Endothelial cell of umbilical vein (primary cell): ENCODE results near the gene TXNDC8. TPM values are rescaled to one million over a fixed set of nuclear protein-coding genes. Genes with fewer than 3 reads are reported as not detected.

Source experiments
- BruUV-seq: library from RNA; stranded (reverse); fragments of 400-500 nt; replicated peaks from 2 replicates; lab custom pipeline; 2021; lab: Mats Ljungman, UMichigan
- CTCF ChIA-PET: fragments of 300-600, 350-600 bp; sonication (Branson Sonifier 250); formaldehyde crosslinking; loops from one replicate; lab custom pipeline; 2021; ENCODE audit warnings: antibody characterized with exemption, inconsistent platforms; lab: Charles Lee
- POLR2A ChIA-PET: fragments of 300-600, 350-600 bp; sonication (Branson Sonifier 250); formaldehyde crosslinking; loops from one replicate; lab custom pipeline; 2021; ENCODE audit warnings: antibody characterized with exemption, inconsistent platforms; lab: Charles Lee
- DNase-seq: peaks from one replicate; pipeline ENCODE4 v3.0.0-alpha.2; 2011; ENCODE audit warnings: low read depth, low spot score
- FAIRE-seq: peaks from 2 replicates; lab custom pipeline; 2011; peaks lifted over from hg19 to GRCh38; lab: Jason Lieb, UNC
- H2AFZ ChIP-seq: 2 replicates; pipeline ENCODE4 v1.6.0; 2012; ENCODE audit warnings: low read depth, low read length, control low read depth, inconsistent platforms
- H3K27ac ChIP-seq: 2 replicates; pipeline ENCODE4 v1.5.1; 2011; ENCODE audit warnings: low read depth, mild to moderate bottlenecking, control low read depth, low read length, moderate library complexity; ENCODE audit not compliant: insufficient read depth
- H3K27me3 ChIP-seq, 2 experiments: 2 replicates each; pipeline versions ENCODE4 v1.6.0 to v1.6.1; 2011; ENCODE audit warnings: low read length in 2 of 2, mixed read lengths in 1 of 2; ENCODE audit not compliant: control insufficient read depth in 2 of 2, insufficient read depth in 2 of 2
- H3K36me3 ChIP-seq, 2 experiments: 2 replicates in 1 of 2; 3 replicates in 1 of 2; pipeline ENCODE4 v1.5.1; 2011; ENCODE audit warnings: low read length in 2 of 2, mild to moderate bottlenecking in 1 of 2, moderate library complexity in 1 of 2; ENCODE audit not compliant: control insufficient read depth in 2 of 2, insufficient read depth in 2 of 2; ENCODE audit errors: extremely low read depth in 1 of 2
- H3K4me1 ChIP-seq: 3 replicates; pipeline ENCODE4 v1.5.1; 2011; ENCODE audit warnings: mild to moderate bottlenecking, low read length; ENCODE audit not compliant: control insufficient read depth, insufficient read depth; ENCODE audit errors: extremely low read depth
- H3K4me2 ChIP-seq: 2 replicates; pipeline ENCODE4 v1.6.1; 2011; ENCODE audit warnings: low read length, control low read depth, mixed read lengths; ENCODE audit not compliant: insufficient read depth
- H3K4me3 ChIP-seq, 3 experiments: fragments of 200-600 bp in 1 of 3; sonication (generic), shearing (Covaris generic) in 1 of 3; replicated peaks in 1 of 3; 2 replicates each; pipeline ENCODE4 v1.5.1; 2011 to 2016; ENCODE audit warnings: control low read depth in 3 of 3, low read length in 3 of 3, mild to moderate bottlenecking in 2 of 3, inconsistent platforms in 1 of 3, low read depth in 1 of 3, moderate library complexity in 1 of 3; ENCODE audit not compliant: insufficient read depth in 1 of 3
- H3K79me2 ChIP-seq: 2 replicates; pipeline ENCODE4 v1.6.0; 2012; ENCODE audit warnings: low read length, inconsistent platforms; ENCODE audit not compliant: control insufficient read depth, insufficient read depth
- H3K9ac ChIP-seq: replicated peaks from 2 replicates; pipeline ENCODE3; 2011; ENCODE audit warnings: low read length, control low read depth; ENCODE audit not compliant: insufficient read depth; ENCODE audit errors: extremely low read depth
- H3K9me1 ChIP-seq: replicated peaks from 3 replicates; pipeline ENCODE4 v1.6.0; 2011; ENCODE audit warnings: mild to moderate bottlenecking, low read length; ENCODE audit not compliant: control insufficient read depth, insufficient read depth; ENCODE audit errors: extremely low read depth
- H3K9me3 ChIP-seq: replicated peaks from 2 replicates; pipeline ENCODE4 v1.5.1; 2012; ENCODE audit warnings: low read length, inconsistent platforms; ENCODE audit not compliant: control insufficient read depth, insufficient read depth
- H4K20me1 ChIP-seq: replicated peaks from 2 replicates; pipeline ENCODE3; 2011; ENCODE audit warnings: mild to moderate bottlenecking, low read length; ENCODE audit not compliant: control insufficient read depth, insufficient read depth; ENCODE audit errors: extremely low read depth
- CTCF ChIP-seq, 2 donors: IDR thresholded peaks; 1 replicate in 1 of 2; 2 replicates in 1 of 2; pipeline ENCODE4 v1.5.1; 2011; ENCODE audit warnings: low read length in 2 of 2, mild to moderate bottlenecking in 2 of 2, moderate library complexity in 2 of 2, control low read depth in 1 of 2, inconsistent platforms in 1 of 2, low read depth in 1 of 2; ENCODE audit not compliant: insufficient read depth in 1 of 2; ENCODE audit errors: extremely low read depth in 1 of 2
- EZH2 ChIP-seq: IDR thresholded peaks from 2 replicates; pipeline ENCODE4 v1.6.1; 2012; ENCODE audit warnings: borderline replicate concordance, low read depth, mild to moderate bottlenecking, moderate library complexity, low read length, inconsistent platforms; ENCODE audit not compliant: severe bottlenecking
- FOS ChIP-seq: IDR thresholded peaks from 2 replicates; pipeline ENCODE4 v1.6.1; 2011; ENCODE audit warnings: mild to moderate bottlenecking, low read length, moderate library complexity, borderline replicate concordance; ENCODE audit not compliant: insufficient read depth
- GATA2 ChIP-seq: IDR thresholded peaks from 2 replicates; pipeline ENCODE4 v1.7.0; 2011; ENCODE audit warnings: low read depth, mild to moderate bottlenecking, moderate library complexity, mixed read lengths, low read length; ENCODE audit not compliant: insufficient read length, insufficient read depth
- JUN ChIP-seq: IDR thresholded peaks from 2 replicates; pipeline ENCODE4 v1.6.1; 2011; ENCODE audit warnings: borderline replicate concordance, low read depth; ENCODE audit not compliant: insufficient read length, insufficient read depth
- MAX ChIP-seq: IDR thresholded peaks from 2 replicates; pipeline ENCODE4 v1.6.1; 2011; ENCODE audit not compliant: insufficient read depth, insufficient read length
- MYC ChIP-seq: IDR thresholded peaks from one replicate; pipeline ENCODE4 v1.6.1; 2011; ENCODE audit warnings: mild to moderate bottlenecking, low read depth, low read length
- POLR2A ChIP-seq: IDR thresholded peaks from 2 replicates; pipeline ENCODE4 v1.6.1; 2012; ENCODE audit warnings: low read depth, mild to moderate bottlenecking, control low read depth, low read length
- POLR2AphosphoS5 ChIP-seq: IDR thresholded peaks from 2 replicates; pipeline ENCODE4 v1.6.1; 2012; ENCODE audit warnings: low read depth, mild to moderate bottlenecking, control low read depth, low read length, moderate library complexity; ENCODE audit not compliant: insufficient read depth
- dilution Hi-C: fragments of 300-500 bp; cut with MboI; formaldehyde crosslinking; loops from one replicate; pipeline ENCODE4 v1.15.0; 2019; ENCODE audit warnings: low sequenced_read_pairs; ENCODE audit not compliant: extremely low pct_ligation_motif_present
- intact Hi-C: fragments of 100-400 bp; cut with micrococcal nuclease; formaldehyde crosslinking; loops from one replicate; pipeline ENCODE4 v1.10.0; 2022
- polyA plus RNA-seq, 4 experiments: library from polyadenylated mRNA; depleted of rRNA in 3 of 4; stranded (reverse) in 3 of 4; unstranded in 1 of 4; fragments of >200 nt; gene quantifications; 2 replicates each; pipeline versions ENCODE4 v1.2.1 to v1.2.3, GENCODE V29; 2011 to 2012; ENCODE audit warnings: missing spikeins in 1 of 4
- total RNA-seq: library from RNA; stranded (reverse); gene quantifications from 2 replicates; pipeline ENCODE4 v1.2.3, GENCODE V29; 2021

Gene TXNDC8
- total and polyA plus RNA-seq, 2 donors (not counting 3 experiments of a cell fraction or from before 2014, with no cell fraction given) = not detected

- BruUV-seq = no TSS peak
- intact Hi-C loops (loop anchor here (2.0 to 10.0 kb wide), 3 partner anchors 75 to 364 kb away; no protein-coding TSS in a partner anchor), dilution Hi-C loops (no loop called here)
- H3K36me3 ChIP-seq = no peaks in the 10 kb centered on the region
- no peak overlapping the region for H3K4me3 ChIP-seq
- TF ChIP-seq MYC (no peak), FOS (no peak), MAX (no peak), JUN (no peak), POLR2A (no peak), POLR2AphosphoS5 (no peak), CTCF (IDR thresholded peaks at IDR 0.05; ENCODE audit: extremely low read depth in 1 of 2, insufficient read depth in 1 of 2, low read depth in 1 of 2, low read length in 2 of 2) (no peak), EZH2 (no peak), GATA2 (no peak)
- H3K9me3 ChIP-seq = no peaks in the 10 kb centered on the region
- H3K27me3 ChIP-seq = no peaks in the 10 kb centered on the region
- POLR2A ChIA-PET = no interaction called here
- H4K20me1 ChIP-seq = no peaks in the 10 kb centered on the region
- H3K79me2 ChIP-seq = peaks cover 33% of the 10 kb centered on the region
- H2AFZ ChIP-seq = peak overlapping the region; percentile 83
- H3K9ac ChIP-seq = no peak overlapping the region
- no peak for FAIRE-seq
- no peak for DNase-seq
- H3K4me1 ChIP-seq = peaks cover 23% of the 10 kb centered on the region
- no peak overlapping the region for H3K4me2 ChIP-seq
- CTCF ChIA-PET = interaction anchor here (1.1 to 4.4 kb wide), 5 partner anchors 13 to 683 kb away, joined by 3 to 29 read pairs (median 5); no protein-coding TSS in a partner anchor
- H3K9me1 ChIP-seq = no peaks in the 10 kb centered on the region
- no peak overlapping the region for H3K27ac ChIP-seq
These were observed 79.7 kb downstream of the TXNDC8 start for GRCh38 chr9:110257956-110258355.
